Sigmoid colon (tissue), 7 donors: Measurements from ENCODE around the gene SPTBN1. TPM values are rescaled to one million over a fixed set of nuclear protein-coding genes. Genes with fewer than 3 reads are reported as not detected.

Experiments
- DNase-seq: peaks from one replicate; pipeline ENCODE4 v3.0.0-alpha.2; 2019
- H3K27ac ChIP-seq, 4 donors: fragments of 200-600 bp; sonication (generic); one replicate each; pipeline ENCODE4 v1.5.1; 2016 to 2019; ENCODE audit warnings: mild to moderate bottlenecking in 1 of 4
- H3K27me3 ChIP-seq, 3 donors: fragments of 200-600 bp; sonication (generic); one replicate each; pipeline ENCODE4 v1.5.1; 2019; ENCODE audit warnings: mild to moderate bottlenecking in 1 of 3
- H3K36me3 ChIP-seq, 4 donors: fragments of 200-600 bp; sonication (generic); one replicate each; pipeline ENCODE4 v1.5.1; 2016 to 2019
- H3K4me1 ChIP-seq, 4 donors: fragments of 200-600 bp; sonication (generic); one replicate each; pipeline ENCODE4 v1.5.1; 2017 to 2019
- H3K4me3 ChIP-seq, 4 donors: fragments of 200-600 bp; sonication (generic); one replicate each; pipeline ENCODE4 v1.5.1; 2017 to 2019; ENCODE audit warnings: mild to moderate bottlenecking in 2 of 4, moderate library complexity in 1 of 4
- H3K9me3 ChIP-seq, 4 donors: fragments of 200-600 bp in 3 of 4; sonication (generic) in 3 of 4; one replicate each; pipeline versions ENCODE4 v1.5.1 to v1.6.1; 2013 to 2019
- CTCF ChIP-seq, 4 experiments: fragments of 450-650 bp in 3 of 4; fragments of 200-600 bp in 1 of 4; IDR thresholded peaks; one replicate each; pipeline ENCODE4 v1.5.1; 2016 to 2019; ENCODE audit warnings: antibody characterized with exemption in 4 of 4, mild to moderate bottlenecking in 3 of 4, moderate library complexity in 2 of 4
- EP300 ChIP-seq, 4 donors: sonication (generic); formaldehyde crosslinking; IDR thresholded peaks; one replicate each; pipeline ENCODE4 v1.6.1; 2017; ENCODE audit warnings: antibody characterized with exemption in 4 of 4
- POLR2A ChIP-seq, 2 donors: fragments of 450-650 bp; IDR thresholded peaks; one replicate each; pipeline ENCODE4 v1.6.1; 2016; ENCODE audit warnings: antibody characterized with exemption in 2 of 2, mild to moderate bottlenecking in 2 of 2, moderate library complexity in 2 of 2
- POLR2AphosphoS5 ChIP-seq, 4 donors: sonication (generic); formaldehyde crosslinking; IDR thresholded peaks; one replicate each; pipeline ENCODE4 v1.6.1; 2017; ENCODE audit warnings: antibody characterized with exemption in 4 of 4
- WGBS, 2 donors: extraction: QIAGEN DNeasy Blood & Tissue Kit; methylation state at CpG; one replicate each; pipeline ENCODE4 v1.1.7; 2013; 5-methylcytosine and 5-hydroxymethylcytosine counted together
- intact Hi-C: fragments of 100-400 bp; cut with DNase I; formaldehyde crosslinking; loops from one replicate; pipeline ENCODE4 v1.15.1; 2023
- polyA plus RNA-seq, 3 donors: library from polyadenylated mRNA; stranded (reverse); fragments of 200-250 nt; gene quantifications; one replicate each; pipeline ENCODE4 v1.2.3, GENCODE V29; 2013
- total RNA-seq, 4 donors: library from RNA; depleted of rRNA; stranded (reverse); fragments of >200 nt; gene quantifications; one replicate each; pipeline ENCODE4 v1.1.0, GENCODE V29; 2016
- donor health status: healthy with polysubstance abuse.
- donor health status: Bipolar disorder and iron deficiency.
- donor health status: healthy.

SPTBN1 gene
- total and polyA plus RNA-seq, 7 donors, result 23.1 to 273 (median 169) TPM

DNA sequence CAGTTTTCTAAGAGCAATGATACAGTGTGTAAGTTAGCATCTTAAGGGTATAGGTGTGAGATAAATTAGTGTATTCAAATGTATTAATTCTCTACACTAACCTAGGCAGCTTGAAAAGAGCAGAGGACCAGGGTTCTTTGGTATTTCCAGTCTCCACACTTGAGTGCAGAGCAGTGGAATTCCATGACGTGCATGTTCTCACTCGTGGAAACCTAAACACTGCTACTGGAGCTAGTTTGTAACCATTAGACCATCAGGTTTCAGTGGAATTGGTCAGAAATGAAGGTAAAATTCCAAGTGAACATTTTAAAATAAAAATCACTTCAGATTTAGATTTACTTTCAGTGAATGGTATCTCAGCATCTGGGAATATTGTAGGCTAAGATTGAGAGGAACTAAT, 9.0 kb downstream of the SPTBN1 start:
- Histone ChIP-seq H3K9me3 (no peaks in the 10 kb centered on the region), H3K27ac (peak overlapping the region; percentile 30 to 97 (median 74)), H3K36me3 (no peaks in the 10 kb centered on the region), H3K4me1 (peaks cover 0 to 90% (median 70%) of the 10 kb centered on the region in 4 donors), H3K4me3 (no peak overlapping the region), H3K27me3 (no peaks in the 10 kb centered on the region)
- 72 to 82% methylated on average over 2 of the region's 2 CpGs for WGBS, 2 donors
- intact Hi-C loops, result no loop called here
- TF ChIP-seq POLR2A (IDR thresholded peaks at IDR 0.05), result no peak
- no peak for TF ChIP-seq EP300 (IDR thresholded peaks at IDR 0.05)
- peak in 1 of 4 donors; percentile 20 for TF ChIP-seq POLR2AphosphoS5 (IDR thresholded peaks at IDR 0.05)
- no peak for TF ChIP-seq CTCF (IDR thresholded peaks at IDR 0.05)
- no peak for DNase-seq

- peaks cover 0 to 89% (median 75%) of the 10 kb centered on the region in 4 donors for H3K4me1 ChIP-seq
- peak; percentile 83 for DNase-seq
- WGBS, 2 donors, result 73 to 83% methylated on average over 4 of the region's 4 CpGs
- H3K27ac ChIP-seq, result peak overlapping the region; percentile 42 to 83 (median 74)
- peak; percentile 69 to 88 (median 80) for TF ChIP-seq POLR2AphosphoS5 (IDR thresholded peaks at IDR 0.05)
- TF ChIP-seq EP300 (IDR thresholded peaks at IDR 0.05), result peak in 3 of 4 donors; percentile 57 to 84 (median 70)
- no peak for TF ChIP-seq CTCF (IDR thresholded peaks at IDR 0.05)
- H3K4me3 ChIP-seq, result peak overlapping the region in 2 of 4 donors; percentile 0 to 22
- H3K9me3 ChIP-seq, result no peaks in the 10 kb centered on the region
- intact Hi-C loops, result no loop called here
- no peaks in the 10 kb centered on the region for H3K27me3 ChIP-seq
- no peaks in the 10 kb centered on the region for H3K36me3 ChIP-seq
These were observed 10.7 kb downstream of the SPTBN1 start for GRCh38 chr2:54466870-54467269.

GRCh38 chr2:54468673-54469072, 12.5 kb downstream of the SPTBN1 start:
- H3K36me3 ChIP-seq, result no peaks in the 10 kb centered on the region
- TF ChIP-seq EP300 (IDR thresholded peaks at IDR 0.05) (no peak), POLR2A (IDR thresholded peaks at IDR 0.05) (no peak), POLR2AphosphoS5 (IDR thresholded peaks at IDR 0.05) (no peak), CTCF (IDR thresholded peaks at IDR 0.05) (no peak)
- intact Hi-C loops, result no loop called here
- no peak overlapping the region for H3K4me3 ChIP-seq
- 76 to 96% methylated on average over 2 of the region's 2 CpGs for WGBS, 2 donors
- DNase-seq, result no peak
- H3K4me1 ChIP-seq, result peaks cover 0 to 84% (median 74%) of the 10 kb centered on the region in 4 donors
- no peaks in the 10 kb centered on the region for H3K27me3 ChIP-seq
- H3K9me3 ChIP-seq, result no peaks in the 10 kb centered on the region
- peak overlapping the region; percentile 29 to 83 (median 66) for H3K27ac ChIP-seq

GRCh38 chr2:54469484-54470053, 13.4 kb downstream of the SPTBN1 start:
- Histone ChIP-seq H3K27me3 (no peaks in the 10 kb centered on the region), H3K4me3 (no peak overlapping the region), H3K4me1 (peaks cover 0 to 86% (median 76%) of the 10 kb centered on the region in 4 donors), H3K27ac (peak overlapping the region; percentile 29 to 83 (median 66)), H3K36me3 (no peaks in the 10 kb centered on the region), H3K9me3 (no peaks in the 10 kb centered on the region)
- DNase-seq, result no peak
- no peak for TF ChIP-seq EP300 (IDR thresholded peaks at IDR 0.05)
- no peak for TF ChIP-seq CTCF (IDR thresholded peaks at IDR 0.05)
- no peak for TF ChIP-seq POLR2A (IDR thresholded peaks at IDR 0.05)
- TF ChIP-seq POLR2AphosphoS5 (IDR thresholded peaks at IDR 0.05), result no peak
- intact Hi-C loops, result no loop called here
- 63 to 79% methylated on average over 3 of the region's 3 CpGs for WGBS, 2 donors
